GM18505 (cell line): ENCODE data around the gene LRRC26.
"Not testable (repeated sequence)": the region's sequence is repeated elsewhere in the genome, so short reads cannot be mapped to it uniquely, and the experiment has no call there.

Source experiments
- ATAC-seq: cut with Tn5 transposase; IDR thresholded peaks from one replicate; pipeline ENCODE4 v1.9.1; 2021; ENCODE audit not compliant: unreplicated experiment
- POLR2A ChIP-seq: IDR thresholded peaks from 4 replicates; pipeline ENCODE4 v1.6.1; 2011; ENCODE audit warnings: borderline replicate concordance; ENCODE audit not compliant: insufficient read depth, insufficient read length; ENCODE audit errors: extremely low read depth

LRRC26 gene

GRCh38 chr9:137130176-137130755 lies 39.6 kb downstream of the LRRC26 start:
- TF ChIP-seq POLR2A = no peak
- no peak for ATAC-seq

GRCh38 chr9:137129456-137130175 lies 40.2 kb downstream of the LRRC26 start:
- TF ChIP-seq POLR2A = peak; percentile 85
- peak; percentile 81 for ATAC-seq

GRCh38 chr9:137128862-137129455 lies 40.9 kb downstream of the LRRC26 start:
- ATAC-seq = peak; percentile 21
- no peak for TF ChIP-seq POLR2A

- ATAC-seq = no peak
- no peak for TF ChIP-seq POLR2A
Measured at GRCh38 chr9:137128158-137128861, 41.5 kb downstream of the LRRC26 start.

- ATAC-seq = no peak
- no peak for TF ChIP-seq POLR2A
Measured at GRCh38 chr9:137127301-137128157, 42.3 kb downstream of the LRRC26 start.

GRCh38 chr9:137126786-137127185 lies 43.1 kb downstream of the LRRC26 start:
- no peak for ATAC-seq
- TF ChIP-seq POLR2A = no peak

GRCh38 chr9:137123952-137124462 lies 45.8 kb downstream of the LRRC26 start:
- not testable (repeated sequence) for ATAC-seq

GRCh38 chr9:137123468-137123837 lies 46.4 kb downstream of the LRRC26 start:
- ATAC-seq = no peak
- no peak for TF ChIP-seq POLR2A

GRCh38 chr9:137122796-137123467 lies 46.9 kb downstream of the LRRC26 start:
- not testable (repeated sequence) for ATAC-seq

GRCh38 chr9:137121927-137122795 lies 47.7 kb downstream of the LRRC26 start:
- not testable (repeated sequence) for ATAC-seq
